Measurements from ENCODE around the gene RASA2.

The RASA2 gene

DNA sequence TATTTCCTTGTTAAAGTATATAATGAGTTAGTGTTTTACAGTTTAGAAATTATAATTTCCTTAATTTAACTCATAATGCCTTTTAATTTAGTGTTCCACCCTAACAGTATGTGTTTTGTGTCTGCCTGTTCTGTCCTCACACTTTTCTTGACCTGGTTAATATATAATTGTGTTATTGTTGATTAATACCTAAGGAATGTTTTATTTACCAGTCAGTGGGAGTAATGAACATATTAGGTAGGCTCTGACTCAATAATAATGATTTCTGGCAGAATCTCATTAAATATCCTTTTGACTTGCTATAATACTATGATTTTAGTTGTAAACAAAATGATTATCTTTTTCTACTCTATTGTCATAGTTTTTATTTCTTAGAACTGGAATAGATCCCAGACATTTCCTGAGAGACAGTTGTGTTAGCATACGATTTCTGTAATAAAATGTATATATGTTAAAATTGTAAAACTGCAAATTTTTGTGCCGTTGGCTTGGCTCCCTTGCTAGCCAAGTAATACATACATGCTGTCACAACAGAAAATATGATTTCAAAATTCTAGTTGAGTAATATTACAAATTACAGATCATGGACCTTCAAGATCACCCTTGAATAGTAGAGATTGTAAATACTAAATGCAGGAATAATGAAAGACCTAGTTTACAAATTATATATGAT, 51.9 kb downstream of the RASA2 start:
- DNase-seq: no peak

DNA sequence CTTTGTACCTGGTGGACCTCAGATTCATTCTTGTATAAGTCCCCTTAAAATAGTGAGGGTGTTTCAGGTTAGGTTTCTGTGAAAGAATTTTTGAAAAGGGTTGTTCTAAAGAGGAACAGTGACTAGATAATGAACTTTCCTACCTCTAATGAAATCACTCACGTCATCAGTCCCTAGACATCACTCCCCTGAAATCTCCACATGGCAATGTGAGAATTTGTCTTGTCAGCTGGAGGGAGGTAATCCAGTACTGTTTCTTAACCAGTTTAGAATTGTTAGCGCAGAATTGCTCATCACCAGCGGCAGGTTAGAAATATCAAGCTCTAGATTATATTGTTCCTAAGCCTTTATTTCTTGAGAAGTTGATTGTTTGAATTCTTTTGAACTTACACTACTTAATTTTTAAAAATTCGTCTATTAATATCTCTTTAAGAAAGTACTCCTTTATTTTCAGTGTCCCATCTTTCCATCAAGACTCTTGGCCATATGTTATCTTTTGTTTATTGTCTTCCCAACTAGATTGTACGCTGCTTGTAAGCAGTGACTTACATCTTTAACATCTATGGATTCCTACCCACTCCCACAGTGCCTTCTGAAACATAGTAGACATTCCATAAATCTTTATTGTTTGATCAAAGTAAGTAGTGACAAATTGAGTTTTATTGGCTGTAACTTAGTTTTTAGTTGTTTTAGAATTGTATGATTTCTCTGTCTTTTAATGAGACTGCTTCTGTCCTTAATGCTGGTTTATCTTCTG, 52.8 kb downstream of the RASA2 start:
- no peak for DNase-seq

DNA sequence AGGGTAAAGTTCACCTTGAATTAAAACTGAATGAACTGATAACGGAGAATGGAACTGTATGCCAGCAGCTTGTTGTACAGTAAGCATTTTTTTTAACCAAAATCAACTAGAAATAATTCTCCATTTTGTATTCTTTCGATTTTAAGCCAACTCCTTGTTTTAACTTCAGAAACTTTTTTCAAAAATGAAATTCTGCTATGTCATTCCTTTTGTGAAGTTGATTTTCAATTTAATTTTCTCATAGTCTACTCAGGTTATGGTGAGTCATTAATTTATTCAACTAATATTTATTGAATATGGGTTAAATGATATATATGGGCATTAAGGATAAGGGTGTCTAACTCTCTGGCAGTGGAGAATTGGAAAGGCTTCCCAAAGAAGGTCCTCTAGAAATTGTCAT, 53.7 kb downstream of the RASA2 start:
- DNase-seq: no peak

- no peak for DNase-seq
Observed at GRCh38 chr3:141542202-141542969, 55.6 kb downstream of the RASA2 start.

DNA sequence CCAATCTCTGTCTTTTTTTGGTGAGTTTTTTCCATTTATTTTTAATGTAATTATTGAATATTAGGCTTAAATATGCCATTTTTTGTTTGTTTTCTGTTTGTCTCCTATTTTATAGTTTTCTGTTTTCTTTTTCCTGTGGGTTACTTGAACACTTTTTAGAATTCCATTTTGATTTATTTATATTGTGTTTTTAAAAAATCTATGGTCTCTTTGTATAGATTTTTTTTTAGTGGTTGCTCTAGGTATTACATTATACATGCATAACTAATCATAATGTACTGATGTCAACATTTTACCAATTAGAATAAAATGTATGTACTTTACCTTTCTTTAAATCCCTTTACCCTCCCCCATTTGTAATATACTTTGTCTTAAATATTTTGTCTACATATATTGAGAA, 56.2 kb downstream of the RASA2 start:
- no peak for DNase-seq

- DNase-seq: no peak
Observed at GRCh38 chr3:141544697-141545096, 57.9 kb downstream of the RASA2 start.

- no peak for DNase-seq
Observed at GRCh38 chr3:141546081-141546480, 59.3 kb downstream of the RASA2 start.

DNA sequence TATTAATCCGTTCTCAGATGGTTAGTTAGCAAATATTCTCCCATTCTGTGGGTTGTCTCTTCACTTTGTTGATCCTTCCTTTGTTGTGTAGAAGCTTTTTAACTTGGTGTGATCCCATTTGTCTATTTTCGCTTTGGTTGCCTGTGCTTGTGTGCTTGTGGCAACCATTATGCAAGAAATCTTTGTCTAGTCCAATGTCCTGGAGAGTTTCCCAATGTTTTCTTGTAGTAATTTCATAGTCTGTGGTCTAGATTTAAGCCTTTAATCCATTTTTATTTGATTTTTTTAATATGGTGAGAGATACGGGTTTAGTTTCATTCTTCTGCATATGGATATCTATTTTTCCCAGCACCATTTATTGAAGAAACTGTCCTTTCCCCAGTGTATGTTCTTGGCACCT, 59.8 kb downstream of the RASA2 start:
- DNase-seq: no peak

GRCh38 chr3:141547791-141548190, 61.0 kb downstream of the RASA2 start:
- no peak for DNase-seq

DNA sequence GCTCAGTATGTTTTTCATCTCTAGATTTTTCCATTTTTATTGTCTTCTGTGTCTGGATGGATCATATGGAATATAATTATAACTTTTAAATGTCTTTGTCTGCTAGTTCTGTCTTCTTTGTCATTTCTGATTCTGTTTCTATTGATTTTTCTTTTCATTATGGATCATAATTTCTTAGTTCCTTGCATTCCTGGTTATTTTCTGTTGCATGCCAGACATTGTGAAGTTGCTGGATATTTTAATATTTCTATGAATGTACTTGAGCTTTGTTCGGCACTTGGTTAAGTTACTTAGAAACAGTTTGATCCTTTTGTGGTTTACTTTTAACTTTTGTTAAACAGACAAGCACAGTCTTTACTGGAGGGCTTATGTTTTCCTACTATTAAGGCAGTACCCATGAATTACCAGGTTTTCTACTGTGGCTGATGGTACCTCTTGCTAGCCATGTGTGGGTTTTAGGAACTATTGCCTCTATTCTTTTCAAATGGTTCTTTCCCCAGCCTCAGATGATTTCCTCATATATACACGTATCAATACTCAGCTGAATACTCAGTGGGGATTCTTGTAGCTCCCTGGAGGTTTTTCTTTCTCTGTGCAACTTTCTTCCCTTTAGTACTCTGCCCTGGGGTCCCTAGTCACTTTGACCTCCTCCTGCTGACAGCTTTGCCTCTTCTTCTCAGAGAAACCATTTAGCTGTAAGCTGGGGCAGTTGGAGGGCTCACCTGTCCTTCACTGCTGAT, 64.3 kb downstream of the RASA2 start:
- no peak for DNase-seq

- no peak for DNase-seq
Observed at GRCh38 chr3:141552440-141552991, 65.7 kb downstream of the RASA2 start.

DNA sequence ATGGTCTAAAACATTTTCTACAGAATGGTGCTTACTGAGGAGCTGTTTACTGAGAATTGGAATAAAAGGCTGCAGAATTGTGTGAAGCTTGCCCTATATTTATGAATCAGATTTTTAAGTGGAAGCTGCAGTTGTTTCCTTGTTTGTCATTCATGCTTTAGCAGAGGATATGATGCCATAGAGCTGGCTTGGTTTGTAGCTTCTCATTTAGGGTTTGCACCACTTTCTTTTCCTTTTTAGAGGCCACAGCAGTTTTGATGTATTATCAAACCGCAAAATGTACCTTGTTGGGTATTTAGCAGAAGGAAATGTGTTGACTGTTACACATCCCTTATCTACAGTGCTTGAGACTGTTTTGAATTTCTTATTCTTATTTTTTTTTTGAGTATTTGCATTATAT, 66.2 kb downstream of the RASA2 start:
- no peak for DNase-seq

DNA sequence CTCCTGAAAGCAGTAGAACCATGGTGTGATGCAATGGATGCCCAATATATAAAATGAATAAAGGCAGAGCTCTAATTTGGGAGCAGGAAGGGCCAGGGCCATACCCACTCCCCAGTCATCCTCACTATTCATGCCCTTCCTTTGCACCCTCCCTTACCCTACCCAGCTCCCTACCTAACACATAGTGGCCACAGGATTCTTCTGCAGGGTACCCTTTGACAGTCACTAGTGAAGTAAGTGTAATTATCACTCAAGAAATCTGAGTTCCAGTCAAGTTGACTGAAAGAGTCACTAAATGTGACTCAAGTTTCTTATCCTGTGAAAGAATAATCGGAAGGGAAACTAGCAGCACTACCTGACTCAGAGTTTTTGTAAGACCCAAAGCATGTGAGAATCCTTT, 69.2 kb downstream of the RASA2 start:
- no peak for DNase-seq

DNA sequence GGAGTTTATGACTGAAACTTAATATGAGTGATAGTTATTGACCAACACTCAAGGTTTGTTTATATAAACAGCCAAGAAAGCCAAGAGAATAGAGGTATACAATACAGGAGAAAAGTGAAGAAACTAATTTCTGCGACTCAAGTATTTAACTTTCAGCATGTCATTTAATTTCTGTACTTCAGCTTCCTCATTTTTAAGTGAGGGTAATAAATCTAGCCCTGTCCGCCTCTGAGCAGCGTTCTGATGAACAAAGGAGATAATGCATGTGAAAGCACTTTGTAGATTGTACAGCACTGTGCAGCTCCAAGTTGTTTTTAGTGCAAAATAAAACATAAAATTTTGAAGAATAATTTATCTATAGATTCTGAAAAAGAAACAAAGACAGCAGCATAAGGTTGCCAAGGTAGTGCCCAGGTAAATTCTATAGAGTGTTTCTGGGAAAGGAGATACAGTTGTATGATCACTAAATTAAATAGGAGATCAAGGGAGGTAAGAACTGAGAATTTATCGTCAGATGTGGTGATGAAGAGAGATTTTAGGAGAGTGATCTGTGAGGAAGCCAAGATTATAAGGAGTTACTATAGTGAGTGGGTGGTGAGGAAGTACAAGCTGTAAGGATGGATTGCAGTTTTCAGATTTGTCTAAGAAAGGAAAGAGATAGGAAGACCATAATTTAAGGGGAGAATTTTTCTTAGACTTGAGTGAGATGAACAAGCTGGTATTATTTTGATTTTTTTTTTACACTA, 71.3 kb downstream of the RASA2 start:
- no peak for DNase-seq

GRCh38 chr3:141561426-141562034, 74.7 kb downstream of the RASA2 start:
- DNase-seq: no peak

- no peak for DNase-seq
Observed at GRCh38 chr3:141564241-141564640, 77.4 kb downstream of the RASA2 start.

- no peak for DNase-seq
Observed at GRCh38 chr3:141570068-141570467, 83.2 kb downstream of the RASA2 start.

GRCh38 chr3:141575879-141576743, 89.3 kb downstream of the RASA2 start:
- no peak for DNase-seq

- DNase-seq: no peak
Observed at GRCh38 chr3:141576744-141577052, 89.9 kb downstream of the RASA2 start.

DNA sequence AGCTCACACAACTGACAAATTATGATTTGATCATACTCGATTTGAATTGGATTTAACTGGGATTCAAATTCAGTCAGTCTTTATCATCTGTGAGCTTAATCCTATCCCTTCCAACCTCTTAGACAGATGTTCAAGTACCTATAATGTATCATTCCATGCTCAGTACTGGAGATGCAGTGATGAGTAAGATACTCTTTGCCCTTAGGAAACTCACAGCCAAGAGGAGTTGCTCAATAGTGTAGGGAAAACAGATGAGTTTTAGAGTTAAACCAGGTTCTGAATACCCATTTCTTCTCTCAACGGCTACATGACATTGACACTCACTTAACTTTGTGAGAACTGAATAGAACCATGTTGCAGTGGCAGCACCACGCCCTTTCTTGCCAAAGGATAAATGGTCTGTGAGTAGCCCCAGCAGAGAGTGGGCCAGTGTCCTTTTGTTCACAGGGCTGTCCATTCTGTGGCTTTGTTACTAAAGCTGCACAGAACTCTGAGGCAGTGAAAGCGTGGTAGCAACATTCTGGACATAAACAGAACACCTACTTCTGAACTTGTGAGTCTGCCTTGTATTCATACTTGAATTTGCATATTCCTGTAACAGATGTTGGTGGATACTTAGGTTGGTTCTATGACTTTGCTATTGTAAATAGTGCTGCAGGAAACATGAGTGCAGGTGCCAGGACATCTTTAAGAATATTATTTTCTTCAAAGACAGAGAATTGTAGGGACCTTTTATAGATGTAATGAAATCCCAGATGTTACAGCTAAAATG, 91.6 kb downstream of the RASA2 start:
- DNase-seq: no peak
